ENCODE measurements around the gene NUDT16L1. TPM values are rescaled to one million over a fixed set of nuclear protein-coding genes. Genes with fewer than 3 reads are reported as not detected.
"Not testable (repeated sequence)": the region's sequence is repeated elsewhere in the genome, so short reads cannot be mapped to it uniquely, and the experiment has no call there.

Gene NUDT16L1
- polyA plus RNA-seq, 1 of the 3 experiments (the other 2 are of a cell fraction) = 45.8 TPM

DNA sequence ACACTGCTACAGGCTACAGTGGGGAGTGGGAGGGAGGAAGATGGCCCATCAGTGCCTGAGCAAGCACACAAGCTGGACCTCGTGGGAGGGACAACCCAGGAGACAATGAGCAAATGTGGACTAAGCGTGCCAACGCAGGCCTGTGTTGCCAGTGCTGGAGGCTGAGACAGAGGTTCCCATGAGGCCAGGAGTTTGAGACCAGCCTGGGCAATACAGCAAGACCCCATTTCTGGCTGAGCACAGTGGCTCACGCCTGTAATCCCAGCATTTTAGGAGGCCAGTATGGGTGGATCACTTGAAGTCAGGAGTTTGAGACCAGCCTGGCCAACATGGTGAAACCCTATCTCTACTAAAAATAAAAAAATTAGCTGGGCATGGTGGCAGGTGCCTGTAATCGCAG, 45.0 kb downstream of the NUDT16L1 start:
- H3K9me2 ChIP-seq; H3K79me2 ChIP-seq (ENCODE audit: insufficient read depth); H3K27me3 ChIP-seq (ENCODE audit: insufficient read depth); H3K4me3 ChIP-seq (ENCODE audit: low read depth in 2 of 2, low read length in 1 of 2); H3K4me2 ChIP-seq; H3K27ac ChIP-seq (ENCODE audit: low read depth in 2 of 2, low read length in 1 of 2); H3F3A ChIP-seq (replicated peaks; ENCODE audit: insufficient read depth); H3K4me1 ChIP-seq (ENCODE audit: control insufficient read depth in 1 of 2, insufficient read depth in 2 of 2, low read depth in 1 of 2, low read length in 1 of 2); H2AFZ ChIP-seq (ENCODE audit: low read depth); H3K9ac ChIP-seq; H4K20me1 ChIP-seq (ENCODE audit: insufficient read depth); H3K9me3 ChIP-seq; H3K36me3 ChIP-seq (replicated peaks in 1 of 2; ENCODE audit: control insufficient read depth in 1 of 2, insufficient read depth in 2 of 2, low read length in 1 of 2); CTCF ChIA-PET; DNase-seq: not testable (repeated sequence)
- WGBS (ENCODE audit: low lambda C conversion rate) = 78% methylated on average over 5 of the region's 5 CpGs
- POLR2A ChIA-PET = interaction anchor here (1.3 kb wide), 1 partner anchor 64 kb away, joined by 5 read pairs; the partner anchor contains the start of gene ROGDI

DNA sequence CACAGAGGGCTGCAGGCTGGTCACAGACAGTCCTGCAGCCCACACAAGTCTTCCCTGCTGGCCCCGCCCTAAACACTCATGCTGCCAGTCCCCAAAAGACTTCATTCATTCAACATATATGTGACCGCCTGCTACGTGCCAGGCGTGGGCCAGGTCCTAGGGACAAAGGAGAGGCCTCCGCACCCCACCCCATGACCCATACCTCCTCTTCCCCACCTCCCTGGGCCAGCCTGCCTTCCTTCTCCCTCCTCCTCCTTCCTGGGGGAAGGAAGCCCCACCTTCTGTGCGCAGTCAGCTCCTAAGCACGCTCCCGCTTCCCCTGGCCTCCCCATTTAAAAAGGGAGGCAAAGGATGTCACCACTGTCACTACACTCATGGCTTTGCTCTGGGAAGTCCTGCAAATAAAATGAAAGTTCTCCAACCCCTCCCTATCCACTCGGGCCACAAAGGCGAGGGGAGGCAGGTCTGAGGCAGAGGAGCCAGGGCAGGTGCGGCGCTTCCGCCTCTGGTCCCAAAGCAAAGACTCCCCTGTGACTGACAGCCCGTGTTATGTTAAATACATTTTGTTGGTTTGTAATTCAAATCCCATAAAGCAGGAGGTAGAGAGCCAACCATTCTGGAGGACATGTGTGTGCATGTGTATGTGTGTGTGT, 50.0 kb downstream of the NUDT16L1 start:
- POLR2A ChIA-PET = no interaction called here
- Histone ChIP-seq H3K27ac (ENCODE audit: low read depth in 2 of 2, low read length in 1 of 2) (no peak overlapping the region), H3K27me3 (ENCODE audit: insufficient read depth) (no peaks in the 10 kb centered on the region), H3K4me3 (ENCODE audit: low read depth in 2 of 2, low read length in 1 of 2) (no peak overlapping the region), H2AFZ (ENCODE audit: low read depth) (no peak overlapping the region), H3K79me2 (ENCODE audit: insufficient read depth) (no peaks in the 10 kb centered on the region), H3K9me2 (no peaks in the 10 kb centered on the region), H4K20me1 (ENCODE audit: insufficient read depth) (no peaks in the 10 kb centered on the region), H3K4me2 (no peak overlapping the region), H3K4me1 (ENCODE audit: control insufficient read depth in 1 of 2, insufficient read depth in 2 of 2, low read depth in 1 of 2, low read length in 1 of 2) (no peaks in the 10 kb centered on the region; a peak in 1 of 4 replicates), H3K9ac (no peak overlapping the region), H3F3A (replicated peaks; ENCODE audit: insufficient read depth) (no peaks in the 10 kb centered on the region), H3K36me3 (replicated peaks in 1 of 2; ENCODE audit: control insufficient read depth in 1 of 2, insufficient read depth in 2 of 2, low read length in 1 of 2) (no peaks in the 10 kb centered on the region), H3K9me3 (no peaks in the 10 kb centered on the region)
- CTCF ChIA-PET = interaction anchor here (0.6 kb wide), 1 partner anchor 37 kb away, joined by 3 read pairs; no protein-coding TSS in a partner anchor
- TF ChIP-seq, protein P1, sequence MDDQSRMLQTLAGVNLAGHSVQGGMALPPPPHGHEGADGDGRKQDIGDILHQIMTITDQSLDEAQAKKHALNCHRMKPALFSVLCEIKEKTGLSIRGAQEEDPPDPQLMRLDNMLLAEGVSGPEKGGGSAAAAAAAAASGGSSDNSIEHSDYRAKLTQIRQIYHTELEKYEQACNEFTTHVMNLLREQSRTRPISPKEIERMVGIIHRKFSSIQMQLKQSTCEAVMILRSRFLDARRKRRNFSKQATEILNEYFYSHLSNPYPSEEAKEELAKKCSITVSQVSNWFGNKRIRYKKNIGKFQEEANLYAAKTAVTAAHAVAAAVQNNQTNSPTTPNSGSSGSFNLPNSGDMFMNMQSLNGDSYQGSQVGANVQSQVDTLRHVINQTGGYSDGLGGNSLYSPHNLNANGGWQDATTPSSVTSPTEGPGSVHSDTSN (IDR thresholded peaks at IDR 0.05) = no peak
- TF ChIP-seq, protein P2, sequence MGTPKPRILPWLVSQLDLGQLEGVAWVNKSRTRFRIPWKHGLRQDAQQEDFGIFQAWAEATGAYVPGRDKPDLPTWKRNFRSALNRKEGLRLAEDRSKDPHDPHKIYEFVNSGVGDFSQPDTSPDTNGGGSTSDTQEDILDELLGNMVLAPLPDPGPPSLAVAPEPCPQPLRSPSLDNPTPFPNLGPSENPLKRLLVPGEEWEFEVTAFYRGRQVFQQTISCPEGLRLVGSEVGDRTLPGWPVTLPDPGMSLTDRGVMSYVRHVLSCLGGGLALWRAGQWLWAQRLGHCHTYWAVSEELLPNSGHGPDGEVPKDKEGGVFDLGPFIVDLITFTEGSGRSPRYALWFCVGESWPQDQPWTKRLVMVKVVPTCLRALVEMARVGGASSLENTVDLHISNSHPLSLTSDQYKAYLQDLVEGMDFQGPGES (IDR thresholded peaks at IDR 0.05; ENCODE audit: low read depth, low read length) = no peak
- TF ChIP-seq MEF2A (IDR thresholded peaks at IDR 0.05; ENCODE audit: borderline replicate concordance, low read depth) = no peak
- TF ChIP-seq RCOR1 (IDR thresholded peaks at IDR 0.05; ENCODE audit: low read length) = no peak
- no peak for TF ChIP-seq CHD2 (IDR thresholded peaks at IDR 0.05; ENCODE audit: low read length, partially characterized antibody)
- TF ChIP-seq RFX5 (IDR thresholded peaks at IDR 0.05; ENCODE audit: low read length) = no peak
- TF ChIP-seq, protein P3, sequence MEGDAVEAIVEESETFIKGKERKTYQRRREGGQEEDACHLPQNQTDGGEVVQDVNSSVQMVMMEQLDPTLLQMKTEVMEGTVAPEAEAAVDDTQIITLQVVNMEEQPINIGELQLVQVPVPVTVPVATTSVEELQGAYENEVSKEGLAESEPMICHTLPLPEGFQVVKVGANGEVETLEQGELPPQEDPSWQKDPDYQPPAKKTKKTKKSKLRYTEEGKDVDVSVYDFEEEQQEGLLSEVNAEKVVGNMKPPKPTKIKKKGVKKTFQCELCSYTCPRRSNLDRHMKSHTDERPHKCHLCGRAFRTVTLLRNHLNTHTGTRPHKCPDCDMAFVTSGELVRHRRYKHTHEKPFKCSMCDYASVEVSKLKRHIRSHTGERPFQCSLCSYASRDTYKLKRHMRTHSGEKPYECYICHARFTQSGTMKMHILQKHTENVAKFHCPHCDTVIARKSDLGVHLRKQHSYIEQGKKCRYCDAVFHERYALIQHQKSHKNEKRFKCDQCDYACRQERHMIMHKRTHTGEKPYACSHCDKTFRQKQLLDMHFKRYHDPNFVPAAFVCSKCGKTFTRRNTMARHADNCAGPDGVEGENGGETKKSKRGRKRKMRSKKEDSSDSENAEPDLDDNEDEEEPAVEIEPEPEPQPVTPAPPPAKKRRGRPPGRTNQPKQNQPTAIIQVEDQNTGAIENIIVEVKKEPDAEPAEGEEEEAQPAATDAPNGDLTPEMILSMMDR (IDR thresholded peaks at IDR 0.05) = no peak
- TF ChIP-seq GABPA (IDR thresholded peaks at IDR 0.05; ENCODE audit: low read depth) = no peak
- TF ChIP-seq, protein P4, sequence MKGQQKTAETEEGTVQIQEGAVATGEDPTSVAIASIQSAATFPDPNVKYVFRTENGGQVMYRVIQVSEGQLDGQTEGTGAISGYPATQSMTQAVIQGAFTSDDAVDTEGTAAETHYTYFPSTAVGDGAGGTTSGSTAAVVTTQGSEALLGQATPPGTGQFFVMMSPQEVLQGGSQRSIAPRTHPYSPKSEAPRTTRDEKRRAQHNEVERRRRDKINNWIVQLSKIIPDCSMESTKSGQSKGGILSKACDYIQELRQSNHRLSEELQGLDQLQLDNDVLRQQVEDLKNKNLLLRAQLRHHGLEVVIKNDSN (IDR thresholded peaks at IDR 0.05; ENCODE audit: borderline replicate concordance, low read depth) = no peak
- no peak for TF ChIP-seq SMC3 (IDR thresholded peaks at IDR 0.05; ENCODE audit: low read depth, low read length)
- TF ChIP-seq, protein P5, sequence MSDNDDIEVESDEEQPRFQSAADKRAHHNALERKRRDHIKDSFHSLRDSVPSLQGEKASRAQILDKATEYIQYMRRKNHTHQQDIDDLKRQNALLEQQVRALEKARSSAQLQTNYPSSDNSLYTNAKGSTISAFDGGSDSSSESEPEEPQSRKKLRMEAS (IDR thresholded peaks at IDR 0.05; ENCODE audit: low read depth) = no peak
- TF ChIP-seq, protein P6, sequence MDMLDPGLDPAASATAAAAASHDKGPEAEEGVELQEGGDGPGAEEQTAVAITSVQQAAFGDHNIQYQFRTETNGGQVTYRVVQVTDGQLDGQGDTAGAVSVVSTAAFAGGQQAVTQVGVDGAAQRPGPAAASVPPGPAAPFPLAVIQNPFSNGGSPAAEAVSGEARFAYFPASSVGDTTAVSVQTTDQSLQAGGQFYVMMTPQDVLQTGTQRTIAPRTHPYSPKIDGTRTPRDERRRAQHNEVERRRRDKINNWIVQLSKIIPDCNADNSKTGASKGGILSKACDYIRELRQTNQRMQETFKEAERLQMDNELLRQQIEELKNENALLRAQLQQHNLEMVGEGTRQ (IDR thresholded peaks at IDR 0.05; ENCODE audit: borderline replicate concordance, low read depth, low read length) = no peak
- TF ChIP-seq POLR2AphosphoS5 (IDR thresholded peaks at IDR 0.05; ENCODE audit: low read depth, low read length) = no peak
- WGBS (ENCODE audit: low lambda C conversion rate) = 89% methylated on average over 9 of the region's 14 CpGs
- no peak for DNase-seq
